Measurements from ENCODE around the gene MBD3L4. TPM values are rescaled to one million over a fixed set of nuclear protein-coding genes. Genes with fewer than 3 reads are reported as not detected.

The MBD3L4 gene
- total RNA-seq, 1 experiment from 2014 or later: not detected

DNA sequence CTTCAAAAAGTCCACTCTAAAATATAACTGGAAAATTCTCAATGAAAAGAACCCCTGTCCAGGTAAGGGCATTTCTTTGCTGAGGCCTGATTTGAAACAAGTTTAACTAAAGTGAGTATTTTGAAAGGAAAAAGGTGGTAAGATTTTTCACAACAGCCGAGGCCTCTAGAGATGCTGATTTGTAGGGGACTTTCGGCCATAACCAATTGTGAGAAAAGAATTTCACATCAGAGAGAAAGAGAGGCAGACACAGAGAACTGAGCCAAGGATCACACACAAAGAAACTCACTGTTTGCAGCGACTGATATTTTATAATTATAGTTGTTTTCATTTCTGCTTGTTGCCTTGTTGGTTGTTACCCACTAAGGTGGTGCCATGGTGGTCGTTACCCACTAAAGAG lies 43.2 kb downstream of the MBD3L4 start:
- no peak for DNase-seq (ENCODE audit: low spot score)
- in situ Hi-C loops (cut with HindIII; ENCODE audit: low sequenced_read_pairs): no loop called here

DNA sequence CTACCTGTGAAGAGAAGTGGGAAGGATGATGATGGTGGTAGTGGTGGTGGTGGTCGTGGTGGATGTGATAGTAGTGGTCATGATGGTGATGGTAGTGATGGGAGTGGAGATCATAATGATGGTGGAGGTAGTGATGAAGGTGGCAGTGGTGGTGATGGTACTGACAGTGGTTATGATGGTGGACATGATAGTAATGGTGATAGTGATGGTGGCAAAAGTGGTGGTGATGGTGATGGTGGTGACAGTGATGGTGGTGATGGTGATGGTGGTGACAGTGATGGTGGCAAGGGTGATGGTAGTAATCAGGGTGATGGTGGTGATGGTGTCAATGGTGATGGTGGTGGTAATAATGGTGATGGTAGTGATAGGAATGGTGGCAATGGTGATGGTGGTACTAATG lies 44.9 kb downstream of the MBD3L4 start:
- in situ Hi-C loops (cut with HindIII; ENCODE audit: low sequenced_read_pairs): no loop called here
- DNase-seq (ENCODE audit: low spot score): no peak

DNA sequence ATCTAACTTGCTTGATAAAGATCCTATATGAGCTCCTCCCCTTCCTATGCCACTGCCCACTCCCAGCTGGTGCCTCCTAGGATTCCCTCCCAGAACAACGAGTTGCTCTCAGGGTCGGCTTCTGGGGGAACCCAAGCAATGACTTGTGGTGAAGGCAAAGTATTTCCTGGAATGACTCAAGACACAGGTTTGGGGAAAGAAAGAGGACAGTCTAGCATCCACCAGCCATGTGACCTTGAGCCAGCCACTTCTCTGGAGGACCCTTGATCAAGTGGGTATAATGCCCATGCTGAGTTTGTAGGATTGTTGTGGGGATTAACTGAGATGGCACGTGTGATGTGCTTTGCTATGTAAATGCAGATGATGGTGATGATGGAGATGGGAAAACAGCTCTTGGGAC lies 51.7 kb downstream of the MBD3L4 start:
- in situ Hi-C loops (cut with HindIII; ENCODE audit: low sequenced_read_pairs): no loop called here
- DNase-seq (ENCODE audit: low spot score): no peak

DNA sequence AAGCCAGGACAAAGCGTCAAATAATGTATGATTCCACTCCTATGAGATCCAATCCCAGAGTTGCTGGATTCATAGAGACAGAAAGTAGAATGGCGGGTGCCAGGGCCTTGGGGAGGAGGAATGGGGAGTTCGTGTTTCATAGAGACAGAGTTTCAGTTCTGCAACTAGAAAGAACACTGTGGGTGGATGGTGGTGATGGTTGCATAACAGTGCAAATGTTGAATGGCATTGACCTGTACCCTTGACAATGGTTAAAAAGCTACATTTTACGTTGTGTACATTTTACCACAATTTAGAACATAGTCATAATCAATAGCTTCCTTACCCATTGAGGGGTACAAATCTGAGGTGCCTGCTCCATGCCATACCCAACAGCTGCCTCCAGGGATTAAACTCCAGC lies 52.1 kb downstream of the MBD3L4 start:
- DNase-seq (ENCODE audit: low spot score): no peak
- in situ Hi-C loops (cut with HindIII; ENCODE audit: low sequenced_read_pairs): no loop called here

Other genes with a start within 250 kb of the MBD3L4 start
- not detected in 2 replicates for gene ADGRE1, start 152.6 kb downstream of the MBD3L4 start, total RNA-seq (2014; rRNA removed; shearing (Covaris generic))
- gene MBD3L2B, start 18.7 kb downstream of the MBD3L4 start, total RNA-seq (2014; rRNA removed; shearing (Covaris generic)): 11.6 TPM in 1 of 2 replicates, not detected in the other
- gene MBD3L5, start 9.6 kb downstream of the MBD3L4 start, total RNA-seq (2014; rRNA removed; shearing (Covaris generic)): not detected in 2 replicates
- gene MBD3L2, start 9.1 kb upstream of the MBD3L4 start, total RNA-seq (2014; rRNA removed; shearing (Covaris generic)): 2.3 and 9.6 TPM in 2 replicates
- 2.6 TPM in 1 of 2 replicates, not detected in the other for gene MBD3L3, start 18.5 kb upstream of the MBD3L4 start, total RNA-seq (2014; rRNA removed; shearing (Covaris generic))
- gene ZNF557, start 29.5 kb upstream of the MBD3L4 start, total RNA-seq (2014; rRNA removed; shearing (Covaris generic)): 7.9 and 14.6 TPM in 2 replicates

Data from G401 (cell line).